Esophagus muscularis mucosa (tissue), 3 donors: Measurements from ENCODE around the gene HES2.

Experiments used
- POLR2A ChIP-seq: fragments of 450-650 bp; IDR thresholded peaks from one replicate; pipeline ENCODE4 v1.6.1; 2017; ENCODE audit warnings: antibody characterized with exemption, moderate library complexity, mild to moderate bottlenecking, low read depth
- TF ChIP-seq, protein P1 (sequence below), 3 experiments: fragments of 200-600 bp in 2 of 3; fragments of 450-650 bp in 1 of 3; sonication (generic) in 2 of 3; IDR thresholded peaks; one replicate each; pipeline ENCODE4 v1.5.1; 2017 to 2019; ENCODE audit warnings: antibody characterized with exemption in 3 of 3, mild to moderate bottlenecking in 2 of 3, moderate library complexity in 1 of 3

DNA sequence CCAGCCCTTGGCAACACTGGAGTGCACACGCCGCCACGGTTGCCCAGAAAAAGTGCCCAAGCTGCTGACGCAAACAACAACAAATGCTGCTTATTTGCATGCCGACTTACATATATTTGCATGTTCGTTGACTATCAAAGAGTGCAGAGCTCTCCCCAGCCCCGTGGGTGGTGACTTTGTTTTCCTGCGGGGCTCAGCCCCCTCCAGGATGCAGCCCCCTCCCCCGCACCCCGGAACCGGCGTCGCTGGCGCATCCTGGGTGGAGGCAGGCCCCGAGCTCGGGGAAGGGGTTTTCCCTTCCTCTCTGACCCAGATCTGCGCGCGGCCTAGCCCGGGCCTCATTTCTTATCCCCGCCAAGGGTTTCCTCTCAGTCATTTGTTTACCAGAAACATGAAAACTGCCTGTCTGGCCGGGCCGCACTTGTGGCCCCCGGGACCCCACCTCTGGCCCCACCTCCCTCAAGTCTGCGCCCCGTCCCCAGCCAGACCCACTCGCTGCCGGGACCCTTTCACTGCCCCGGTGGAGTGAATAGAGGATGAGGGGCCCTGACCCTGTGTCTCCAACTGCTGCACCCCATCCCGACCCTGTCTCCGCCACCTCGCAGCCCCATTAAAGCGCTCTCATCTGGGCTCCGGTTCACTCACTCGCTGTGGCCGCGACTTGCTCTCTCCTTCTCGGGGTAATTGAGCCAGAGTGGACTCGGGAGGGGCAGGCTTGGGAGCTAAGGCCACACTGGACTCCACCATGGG lies 40.8 kb upstream of the HES2 start:
- TF ChIP-seq POLR2A, result no peak
- TF ChIP-seq, protein P1, sequence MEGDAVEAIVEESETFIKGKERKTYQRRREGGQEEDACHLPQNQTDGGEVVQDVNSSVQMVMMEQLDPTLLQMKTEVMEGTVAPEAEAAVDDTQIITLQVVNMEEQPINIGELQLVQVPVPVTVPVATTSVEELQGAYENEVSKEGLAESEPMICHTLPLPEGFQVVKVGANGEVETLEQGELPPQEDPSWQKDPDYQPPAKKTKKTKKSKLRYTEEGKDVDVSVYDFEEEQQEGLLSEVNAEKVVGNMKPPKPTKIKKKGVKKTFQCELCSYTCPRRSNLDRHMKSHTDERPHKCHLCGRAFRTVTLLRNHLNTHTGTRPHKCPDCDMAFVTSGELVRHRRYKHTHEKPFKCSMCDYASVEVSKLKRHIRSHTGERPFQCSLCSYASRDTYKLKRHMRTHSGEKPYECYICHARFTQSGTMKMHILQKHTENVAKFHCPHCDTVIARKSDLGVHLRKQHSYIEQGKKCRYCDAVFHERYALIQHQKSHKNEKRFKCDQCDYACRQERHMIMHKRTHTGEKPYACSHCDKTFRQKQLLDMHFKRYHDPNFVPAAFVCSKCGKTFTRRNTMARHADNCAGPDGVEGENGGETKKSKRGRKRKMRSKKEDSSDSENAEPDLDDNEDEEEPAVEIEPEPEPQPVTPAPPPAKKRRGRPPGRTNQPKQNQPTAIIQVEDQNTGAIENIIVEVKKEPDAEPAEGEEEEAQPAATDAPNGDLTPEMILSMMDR (IDR thresholded peaks at IDR 0.05), result no peak
